ENCODE measurements around the gene NTM.

Gene NTM

DNA sequence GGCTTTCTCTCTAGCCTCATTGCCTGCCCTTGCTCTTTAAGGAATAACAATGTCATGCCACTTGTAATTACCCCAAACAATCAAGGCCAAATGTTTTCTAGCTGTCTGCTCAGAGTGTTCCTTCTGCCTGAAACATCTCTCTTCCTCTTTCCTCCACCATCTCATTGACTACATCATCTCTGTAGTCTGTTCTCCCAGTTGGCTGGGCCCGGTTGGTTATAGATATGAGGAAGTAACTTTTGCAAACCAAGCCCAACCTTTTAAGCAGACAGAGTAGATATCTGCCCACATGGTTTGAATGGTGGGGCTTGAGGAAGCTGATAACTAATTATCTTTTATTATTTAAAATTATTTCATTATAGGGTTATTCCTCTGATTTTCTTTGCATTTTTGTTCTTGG lies 104.5 kb downstream of the NTM start:
- H3K27ac ChIP-seq, result peak overlapping the region; percentile 34; the same call in 1 of the 2 replicates
- TF ChIP-seq, protein P1, sequence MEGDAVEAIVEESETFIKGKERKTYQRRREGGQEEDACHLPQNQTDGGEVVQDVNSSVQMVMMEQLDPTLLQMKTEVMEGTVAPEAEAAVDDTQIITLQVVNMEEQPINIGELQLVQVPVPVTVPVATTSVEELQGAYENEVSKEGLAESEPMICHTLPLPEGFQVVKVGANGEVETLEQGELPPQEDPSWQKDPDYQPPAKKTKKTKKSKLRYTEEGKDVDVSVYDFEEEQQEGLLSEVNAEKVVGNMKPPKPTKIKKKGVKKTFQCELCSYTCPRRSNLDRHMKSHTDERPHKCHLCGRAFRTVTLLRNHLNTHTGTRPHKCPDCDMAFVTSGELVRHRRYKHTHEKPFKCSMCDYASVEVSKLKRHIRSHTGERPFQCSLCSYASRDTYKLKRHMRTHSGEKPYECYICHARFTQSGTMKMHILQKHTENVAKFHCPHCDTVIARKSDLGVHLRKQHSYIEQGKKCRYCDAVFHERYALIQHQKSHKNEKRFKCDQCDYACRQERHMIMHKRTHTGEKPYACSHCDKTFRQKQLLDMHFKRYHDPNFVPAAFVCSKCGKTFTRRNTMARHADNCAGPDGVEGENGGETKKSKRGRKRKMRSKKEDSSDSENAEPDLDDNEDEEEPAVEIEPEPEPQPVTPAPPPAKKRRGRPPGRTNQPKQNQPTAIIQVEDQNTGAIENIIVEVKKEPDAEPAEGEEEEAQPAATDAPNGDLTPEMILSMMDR (conservative IDR thresholded peaks at IDR 0.05), result no peak

DNA sequence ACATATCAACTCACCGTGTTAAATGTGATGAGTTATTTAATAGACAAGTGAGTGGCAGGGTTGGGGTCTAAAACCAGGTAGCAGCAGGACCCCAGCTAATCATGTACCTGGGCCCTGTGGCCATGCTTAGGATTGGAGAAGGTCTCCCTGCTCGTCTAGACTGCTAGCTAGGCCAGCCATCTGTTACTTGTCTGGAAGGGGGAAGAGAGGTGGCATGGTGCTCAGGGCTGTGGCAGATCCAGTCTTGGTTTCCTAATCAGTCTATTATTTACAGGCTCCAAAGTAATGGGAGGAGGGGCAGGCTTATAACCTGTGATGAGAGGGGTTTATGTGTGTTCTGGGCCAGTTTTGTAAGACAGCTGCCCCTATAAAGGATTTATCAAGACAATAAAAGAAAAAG lies 105.9 kb downstream of the NTM start:
- H3K27ac ChIP-seq, result peak overlapping the region; percentile 34; the same call in 1 of the 2 replicates
- TF ChIP-seq, protein P1 (conservative IDR thresholded peaks at IDR 0.05), result no peak

DNA sequence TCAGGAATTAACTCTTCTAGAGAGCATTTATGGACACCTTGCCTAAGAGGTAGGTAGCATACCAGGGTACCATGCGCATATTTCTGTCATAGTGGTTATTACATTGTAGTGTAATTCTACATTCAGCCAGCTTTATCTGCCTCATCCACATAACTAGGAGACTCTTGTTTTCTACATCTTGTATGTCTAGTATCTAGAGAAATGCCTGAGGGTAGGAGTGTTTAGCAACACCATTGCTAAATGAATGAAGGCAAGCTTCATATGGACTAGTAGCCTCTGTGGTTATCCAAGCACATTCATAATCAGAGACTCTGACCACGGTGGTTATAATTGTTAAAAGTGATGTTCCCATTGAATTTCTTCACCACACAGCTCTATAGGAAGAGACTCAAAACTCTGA lies 107.9 kb downstream of the NTM start:
- TF ChIP-seq, protein P1 (conservative IDR thresholded peaks at IDR 0.05), result no peak
- no peak overlapping the region for H3K27ac ChIP-seq

DNA sequence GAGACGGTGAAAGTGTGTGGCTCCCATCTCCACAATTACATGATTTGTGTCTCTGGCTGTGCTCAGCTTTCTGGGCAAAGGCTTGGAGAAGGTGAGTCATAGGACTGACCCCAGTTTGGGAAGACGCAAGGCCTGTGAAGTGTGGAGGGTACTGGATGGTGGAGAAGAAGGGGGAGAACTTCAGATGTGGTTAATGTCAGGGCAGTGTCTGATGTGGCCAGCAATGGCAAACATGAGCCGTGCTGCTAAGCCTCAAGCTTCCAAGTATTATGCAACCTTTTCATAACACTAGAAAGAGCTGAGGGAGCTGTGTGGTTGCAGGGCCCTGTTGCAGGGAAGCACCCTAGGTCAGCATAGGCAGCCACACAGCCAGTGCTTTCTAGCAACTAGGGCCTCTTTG lies 110.9 kb downstream of the NTM start:
- H3K27ac ChIP-seq, result no peak overlapping the region
- TF ChIP-seq, protein P1 (conservative IDR thresholded peaks at IDR 0.05), result no peak

DNA sequence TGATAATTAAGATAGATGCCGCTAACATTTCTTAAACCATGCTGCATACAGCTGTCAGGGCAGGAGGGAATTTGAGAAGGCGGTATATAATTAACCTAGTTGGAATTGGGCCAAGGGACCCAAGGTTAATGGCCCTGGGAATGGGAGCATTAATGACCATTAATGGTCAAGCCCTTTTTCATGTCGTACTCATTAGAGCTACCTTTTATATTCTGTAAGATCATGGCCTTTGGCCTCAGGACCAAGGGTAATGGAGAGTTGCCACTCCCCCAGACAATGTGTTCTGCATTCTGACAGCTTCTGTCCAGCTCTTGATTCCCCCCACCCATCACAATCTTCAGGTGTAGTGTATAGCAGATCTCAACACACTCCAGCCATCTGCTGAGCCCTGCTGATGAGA lies 111.6 kb downstream of the NTM start:
- TF ChIP-seq, protein P1 (conservative IDR thresholded peaks at IDR 0.05), result no peak
- no peak overlapping the region for H3K27ac ChIP-seq

DNA sequence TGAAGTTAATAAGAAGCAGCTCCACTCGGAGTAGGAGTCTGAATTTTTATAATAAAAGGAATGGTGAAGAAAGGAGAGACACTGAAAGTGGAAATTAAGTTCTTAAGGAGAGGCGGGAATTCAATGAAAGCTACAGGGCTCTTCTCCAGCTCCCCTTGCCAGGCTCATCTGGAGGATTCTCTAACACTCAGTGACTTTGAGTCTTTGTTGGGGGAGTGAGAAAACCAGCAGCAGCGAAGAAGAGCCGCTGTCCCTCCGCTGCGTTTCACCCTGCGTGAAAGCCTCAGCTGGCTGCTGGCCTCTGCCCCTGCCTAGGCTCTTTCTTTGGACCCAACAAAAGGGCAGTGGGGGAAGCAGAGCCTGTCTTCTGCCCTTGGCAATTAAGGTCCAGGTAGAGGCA lies 113.0 kb downstream of the NTM start:
- no peak overlapping the region for H3K27ac ChIP-seq
- TF ChIP-seq, protein P1 (conservative IDR thresholded peaks at IDR 0.05), result no peak

DNA sequence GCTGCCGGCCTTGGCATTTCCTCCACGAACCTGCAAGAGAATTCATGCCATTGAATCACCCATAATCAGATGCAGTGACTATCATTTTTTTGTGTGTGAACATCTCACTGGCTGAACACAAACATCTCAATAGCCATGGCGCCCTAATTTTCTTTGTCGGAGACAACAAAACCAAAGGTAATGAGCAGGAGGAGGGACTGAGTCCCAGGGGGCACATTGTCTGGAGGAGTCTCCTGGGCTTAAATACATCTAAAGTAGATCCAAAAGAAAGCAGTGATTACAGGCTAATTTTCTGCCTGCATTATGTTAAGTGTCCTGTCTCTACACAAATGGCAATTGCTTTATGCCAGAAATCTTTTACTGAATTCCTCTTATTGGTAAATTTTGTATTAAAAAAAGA lies 113.5 kb downstream of the NTM start:
- no peak overlapping the region for H3K27ac ChIP-seq
- TF ChIP-seq, protein P1 (conservative IDR thresholded peaks at IDR 0.05), result no peak

DNA sequence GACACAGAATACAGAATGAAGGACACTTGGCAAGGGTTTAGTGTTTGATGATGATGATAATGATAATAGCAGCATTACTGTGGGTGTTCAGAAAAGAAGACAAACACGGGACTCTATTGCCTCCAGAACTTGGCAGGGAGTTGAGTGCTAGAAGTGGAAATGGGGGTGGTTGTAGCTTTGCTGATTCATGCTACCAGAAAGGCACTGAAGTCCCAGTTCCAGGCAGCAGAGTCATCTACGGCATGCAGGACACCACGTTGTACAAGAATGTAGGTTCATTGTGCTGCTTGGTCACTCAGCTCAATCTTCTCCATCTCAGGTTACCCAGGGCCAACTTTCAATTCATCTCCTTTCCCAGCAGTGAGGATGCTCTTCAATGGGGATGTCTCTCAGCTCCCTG lies 115.7 kb downstream of the NTM start:
- H3K27ac ChIP-seq, result no peak overlapping the region
- TF ChIP-seq, protein P1 (conservative IDR thresholded peaks at IDR 0.05), result no peak

Measured in VCaP (cell line).